ENCODE data around the gene ZC3HAV1L.
"Not testable (repeated sequence)": the region's sequence is repeated elsewhere in the genome, so short reads cannot be mapped to it uniquely, and the experiment has no call there.

Gene ZC3HAV1L, protein sequence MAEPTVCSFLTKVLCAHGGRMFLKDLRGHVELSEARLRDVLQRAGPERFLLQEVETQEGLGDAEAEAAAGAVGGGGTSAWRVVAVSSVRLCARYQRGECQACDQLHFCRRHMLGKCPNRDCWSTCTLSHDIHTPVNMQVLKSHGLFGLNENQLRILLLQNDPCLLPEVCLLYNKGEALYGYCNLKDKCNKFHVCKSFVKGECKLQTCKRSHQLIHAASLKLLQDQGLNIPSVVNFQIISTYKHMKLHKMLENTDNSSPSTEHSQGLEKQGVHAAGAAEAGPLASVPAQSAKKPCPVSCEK

DNA sequence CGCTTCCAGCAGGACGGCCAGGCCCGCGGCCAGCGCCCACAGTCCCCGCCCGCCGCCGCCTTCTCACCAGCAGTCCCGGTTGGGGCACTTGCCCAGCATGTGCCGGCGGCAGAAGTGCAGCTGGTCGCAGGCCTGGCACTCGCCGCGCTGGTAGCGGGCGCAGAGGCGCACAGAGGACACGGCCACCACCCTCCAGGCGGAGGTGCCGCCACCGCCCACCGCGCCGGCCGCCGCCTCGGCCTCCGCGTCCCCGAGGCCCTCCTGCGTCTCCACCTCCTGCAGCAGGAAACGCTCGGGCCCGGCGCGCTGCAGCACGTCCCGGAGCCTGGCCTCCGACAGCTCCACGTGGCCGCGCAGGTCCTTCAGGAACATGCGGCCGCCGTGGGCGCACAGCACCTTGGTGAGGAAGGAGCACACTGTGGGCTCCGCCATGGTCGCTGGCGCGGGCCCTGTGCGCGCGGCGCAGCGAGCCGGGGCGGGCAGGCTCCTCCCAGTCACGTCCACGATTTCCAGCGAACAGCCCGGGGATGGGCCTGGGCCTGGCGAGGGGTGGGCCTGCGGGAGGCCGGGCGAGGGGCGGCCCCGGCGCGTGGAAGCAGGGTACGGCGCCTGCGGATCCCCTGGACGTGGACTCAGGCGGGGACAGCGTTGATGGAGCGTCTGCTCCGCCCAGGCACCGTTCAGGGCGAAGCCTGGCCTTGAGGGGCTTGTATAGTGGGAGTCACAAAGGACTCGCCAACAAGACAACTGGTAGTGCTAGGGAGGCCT, at the start of gene ZC3HAV1L:
TSS of gene ZC3HAV1L (minus strand) at position 457 of the 768 bp plus-strand sequence. CDS start at position 432, 25 bp downstream.
- in situ Hi-C loops (cut with MboI; ENCODE audit: low sequenced_read_pairs): no loop called here

- in situ Hi-C loops (cut with MboI; ENCODE audit: low sequenced_read_pairs): no loop called here
Measured at GRCh38 chr7:139084709-139085108, 48.9 kb upstream of the ZC3HAV1L start.

DNA sequence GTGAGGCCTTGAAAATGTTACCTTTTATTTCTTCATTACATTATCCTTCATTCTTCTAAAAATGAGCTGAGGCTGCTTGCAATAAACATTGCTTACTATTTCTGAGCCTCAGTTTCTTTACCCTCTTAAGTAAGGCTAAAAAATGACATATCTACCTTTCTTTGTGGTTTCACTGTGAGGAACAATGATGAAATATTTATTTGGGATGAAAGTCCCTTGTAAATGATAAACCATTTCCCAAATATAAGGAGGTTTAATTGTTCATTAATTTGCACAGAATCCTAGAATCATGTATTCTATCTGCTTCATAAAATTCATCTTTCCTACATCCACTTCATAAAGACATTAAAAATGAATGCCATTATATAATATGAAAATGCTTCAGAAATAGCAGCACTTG, 45.7 kb upstream of the ZC3HAV1L start:
- in situ Hi-C loops (cut with MboI; ENCODE audit: low sequenced_read_pairs): no loop called here

GRCh38 chr7:139080905-139081304, 45.1 kb upstream of the ZC3HAV1L start:
- in situ Hi-C loops (cut with MboI; ENCODE audit: low sequenced_read_pairs): no loop called here

GRCh38 chr7:139079861-139080260, 44.0 kb upstream of the ZC3HAV1L start:
- in situ Hi-C loops (cut with MboI; ENCODE audit: low sequenced_read_pairs): no loop called here

GRCh38 chr7:139078911-139079310, 43.1 kb upstream of the ZC3HAV1L start:
- in situ Hi-C loops (cut with MboI; ENCODE audit: low sequenced_read_pairs): no loop called here

GRCh38 chr7:139078399-139078798, 42.6 kb upstream of the ZC3HAV1L start:
- in situ Hi-C loops (cut with MboI; ENCODE audit: low sequenced_read_pairs): no loop called here

GRCh38 chr7:139077706-139078105, 41.9 kb upstream of the ZC3HAV1L start:
- in situ Hi-C loops (cut with MboI; ENCODE audit: low sequenced_read_pairs): not testable (repeated sequence)

- in situ Hi-C loops (cut with MboI; ENCODE audit: low sequenced_read_pairs): no loop called here
Measured at GRCh38 chr7:139075871-139076686, 40.2 kb upstream of the ZC3HAV1L start.

DNA sequence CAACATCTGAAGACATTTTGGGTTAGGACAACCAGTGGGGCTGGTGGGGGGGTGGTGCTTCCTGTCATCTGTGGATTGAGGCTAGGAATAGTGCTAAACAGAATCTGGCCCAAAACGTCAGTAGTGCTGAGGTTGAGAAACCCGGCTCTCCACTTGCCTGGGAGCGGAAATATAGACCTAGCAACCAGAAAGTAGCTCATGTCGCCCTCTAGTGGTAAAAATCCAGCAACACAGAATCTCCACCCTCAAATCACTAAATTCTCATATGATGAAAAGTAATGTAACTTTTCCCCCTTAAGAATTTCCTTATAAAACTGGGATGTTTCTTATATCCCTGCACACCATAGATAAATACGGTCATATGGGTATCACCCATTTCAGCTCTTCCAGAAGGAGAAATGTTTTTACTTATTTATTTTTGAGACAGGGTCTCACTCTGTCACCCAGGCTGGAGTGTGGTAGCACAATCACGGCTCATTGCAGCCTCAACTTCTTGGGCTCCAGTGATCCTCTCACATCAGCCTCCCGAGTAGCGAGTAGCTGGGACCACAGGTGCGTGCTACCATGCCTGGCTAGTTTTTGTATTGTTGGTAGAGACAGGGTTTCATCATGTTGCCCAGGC, 39.3 kb upstream of the ZC3HAV1L start:
- in situ Hi-C loops (cut with MboI; ENCODE audit: low sequenced_read_pairs): no loop called here

DNA sequence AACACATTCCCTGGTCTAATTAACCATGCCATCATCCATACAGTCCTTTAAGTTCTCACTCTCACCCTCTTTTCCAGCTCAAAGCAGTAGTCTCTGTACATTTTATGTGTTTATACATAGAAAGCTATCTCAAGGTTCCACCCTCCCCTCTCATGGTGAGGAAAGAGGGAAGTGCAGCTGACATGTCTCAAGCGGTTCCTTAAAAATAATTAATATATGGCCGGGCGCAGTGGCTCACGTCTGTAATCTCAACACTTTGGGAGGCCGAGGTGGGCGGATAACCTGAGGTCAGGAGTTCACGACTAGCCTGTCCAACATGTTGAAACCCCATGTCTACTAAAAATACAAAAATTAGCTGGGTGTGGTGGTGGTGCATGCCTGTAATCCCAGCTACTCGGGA, 37.0 kb upstream of the ZC3HAV1L start:
- in situ Hi-C loops (cut with MboI; ENCODE audit: low sequenced_read_pairs): no loop called here

DNA sequence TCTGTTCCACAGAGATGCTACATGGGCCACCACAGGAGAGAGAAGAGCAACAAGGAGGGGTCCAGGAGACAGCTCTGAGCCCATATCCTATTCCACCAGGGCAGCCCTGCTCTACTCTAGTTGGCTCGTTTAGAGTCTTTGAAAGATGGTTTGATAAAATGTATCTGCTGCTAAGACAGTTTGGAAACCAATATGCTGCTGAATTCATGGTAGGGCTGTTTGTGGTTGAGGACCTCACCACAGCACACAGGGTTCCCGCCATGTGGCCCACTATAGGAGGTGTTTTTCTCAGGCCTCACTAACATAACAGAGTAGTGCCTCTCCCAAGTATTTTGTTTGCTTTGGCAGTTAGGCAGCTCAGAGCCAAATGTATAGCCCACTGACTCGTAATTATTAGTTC, 35.8 kb upstream of the ZC3HAV1L start:
- in situ Hi-C loops (cut with MboI; ENCODE audit: low sequenced_read_pairs): no loop called here

DNA sequence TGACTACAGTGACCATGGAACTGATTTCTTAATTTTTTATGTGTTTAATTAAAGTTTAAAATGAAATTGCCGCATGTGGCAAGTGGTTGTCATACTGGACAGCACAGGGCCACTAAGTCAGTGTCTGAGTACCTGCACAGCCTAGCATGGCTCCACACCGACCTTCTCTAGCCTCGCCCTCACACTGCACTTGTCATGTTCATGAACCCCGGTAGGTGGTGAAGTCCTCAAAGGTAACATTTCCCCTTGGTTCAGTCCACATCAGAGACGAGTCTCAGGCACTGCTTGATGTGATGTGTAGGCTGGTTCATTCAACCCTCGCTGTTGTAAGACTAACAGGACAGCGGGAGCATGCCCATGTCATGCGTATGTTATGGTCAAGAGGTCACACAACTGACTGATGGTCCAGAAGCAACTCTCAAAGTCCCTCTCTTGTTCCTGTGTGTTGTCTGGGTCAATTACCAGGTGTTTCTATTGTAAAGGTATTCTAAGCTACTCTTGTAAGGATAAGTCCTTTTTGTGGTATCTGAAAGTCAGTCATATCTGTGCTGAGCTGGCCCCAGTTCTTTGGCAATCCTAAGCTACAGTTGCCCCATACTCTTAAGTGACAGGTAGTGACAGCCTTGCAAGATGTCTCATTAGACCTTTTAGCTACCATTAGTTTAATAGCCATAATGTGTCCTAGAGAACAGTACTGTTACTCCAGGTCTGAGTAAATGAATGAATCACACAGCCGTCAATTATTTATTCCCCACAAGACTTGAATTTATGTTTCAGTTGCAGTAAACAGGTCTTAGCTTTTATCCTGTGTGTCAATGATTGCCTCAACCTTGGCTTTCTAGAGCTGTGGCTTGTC, 32.9 kb upstream of the ZC3HAV1L start:
- in situ Hi-C loops (cut with MboI; ENCODE audit: low sequenced_read_pairs): no loop called here

DNA sequence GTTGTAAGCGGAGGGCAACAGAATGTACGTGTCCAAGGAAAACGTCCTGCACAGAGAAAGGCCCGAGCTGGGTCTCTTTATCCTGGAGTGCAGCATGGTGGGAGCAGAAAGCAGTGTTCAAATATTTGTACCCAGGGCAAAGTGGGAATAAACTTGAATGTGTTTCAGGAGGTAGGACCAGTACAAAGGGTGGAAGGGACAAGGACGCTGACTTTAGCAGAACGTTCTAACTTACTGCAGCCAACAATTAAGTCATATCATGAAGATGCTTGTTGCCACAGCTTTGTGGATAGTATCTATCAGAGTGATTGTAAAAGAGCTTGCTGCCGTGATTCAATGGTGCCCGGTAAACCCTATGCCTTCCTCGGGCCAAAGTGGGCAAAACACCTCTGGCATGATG, 30.5 kb upstream of the ZC3HAV1L start:
- in situ Hi-C loops (cut with MboI; ENCODE audit: low sequenced_read_pairs): no loop called here

GRCh38 chr7:139065323-139065722, 29.5 kb upstream of the ZC3HAV1L start:
- in situ Hi-C loops (cut with MboI; ENCODE audit: low sequenced_read_pairs): no loop called here

DNA sequence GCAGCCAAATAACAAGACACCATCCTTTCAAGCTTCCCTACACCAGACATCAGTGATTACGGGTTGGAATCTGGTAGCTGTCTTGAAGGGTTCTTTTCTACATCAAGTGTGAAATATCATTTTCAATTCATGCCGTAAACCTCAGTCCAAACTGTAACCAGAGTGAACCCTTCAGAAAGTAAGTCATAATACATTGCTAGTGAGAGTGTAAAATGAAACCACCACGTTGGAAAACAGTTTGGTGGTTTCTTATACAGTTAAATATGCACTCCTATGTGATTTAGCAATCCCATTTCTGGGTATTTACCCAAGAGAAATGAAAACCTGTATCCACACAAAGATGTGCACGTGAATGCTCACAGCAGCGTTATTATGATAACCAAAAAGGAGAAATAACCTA, 25.6 kb upstream of the ZC3HAV1L start:
- in situ Hi-C loops (cut with MboI; ENCODE audit: low sequenced_read_pairs): no loop called here

GRCh38 chr7:139060695-139061237, 24.9 kb upstream of the ZC3HAV1L start:
- in situ Hi-C loops (cut with MboI; ENCODE audit: low sequenced_read_pairs): no loop called here

DNA sequence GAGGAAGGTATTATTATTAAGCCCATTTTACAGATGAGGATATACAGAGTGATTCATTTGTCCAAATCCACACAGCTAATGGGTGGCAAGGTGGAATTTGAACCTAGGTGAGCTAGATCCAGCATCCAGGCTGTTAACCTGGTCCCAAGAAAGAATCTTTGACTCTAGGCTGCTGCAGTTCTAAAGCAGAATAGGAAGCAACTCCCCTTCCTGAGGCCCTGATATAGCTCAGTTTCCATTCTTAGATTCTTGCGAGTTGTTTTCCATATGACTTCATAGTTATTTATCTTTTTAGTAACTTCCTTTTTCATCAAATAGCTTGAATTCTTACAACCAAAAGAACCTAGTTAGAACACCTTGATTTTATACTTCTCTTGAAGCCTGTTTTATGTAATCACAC, 24.1 kb upstream of the ZC3HAV1L start:
- in situ Hi-C loops (cut with MboI; ENCODE audit: low sequenced_read_pairs): no loop called here

- in situ Hi-C loops (cut with MboI; ENCODE audit: low sequenced_read_pairs): no loop called here
Measured at GRCh38 chr7:139058943-139059342, 23.1 kb upstream of the ZC3HAV1L start.

GRCh38 chr7:139055674-139056073, 19.8 kb upstream of the ZC3HAV1L start:
- in situ Hi-C loops (cut with MboI; ENCODE audit: low sequenced_read_pairs): no loop called here

All from HL-60/S4 (cell line).